Occipital lobe (tissue), 2 donors: ENCODE measurements around the gene KCNK4. TPM values are rescaled to one million over a fixed set of nuclear protein-coding genes. Genes with fewer than 3 reads are reported as not detected.

ENCODE experiments used
- DNase-seq: peaks from one replicate; lab custom pipeline; 2025; lab: John Stamatoyannopoulos, UW
- total RNA-seq: library from RNA; depleted of rRNA; stranded (reverse); fragments of >200 nt; gene quantifications from one replicate; pipeline ENCODE4 v1.2.3, GENCODE V29; 2014

KCNK4 gene
- total RNA-seq, 1 donor from 2014 or later: 3.0 TPM

- DNase-seq: no peak
These were observed 2.0 kb upstream of the KCNK4 start for GRCh38 chr11:64289002-64289564.

GRCh38 chr11:64290352-64291261, 495 bp upstream of the KCNK4 start:
- DNase-seq: no peak

- no peak for DNase-seq
These were observed 804 bp downstream of the KCNK4 start for GRCh38 chr11:64291752-64292459.

- DNase-seq: no peak
These were observed 1.6 kb downstream of the KCNK4 start for GRCh38 chr11:64292460-64293254.

- no peak for DNase-seq
These were observed 3.7 kb downstream of the KCNK4 start for GRCh38 chr11:64294774-64295173.

GRCh38 chr11:64295760-64296159, 4.7 kb downstream of the KCNK4 start:
- no peak for DNase-seq

- DNase-seq: no peak
These were observed 5.1 kb downstream of the KCNK4 start for GRCh38 chr11:64296236-64296635.

GRCh38 chr11:64296830-64297698, 6.0 kb downstream of the KCNK4 start:
- DNase-seq: no peak

- no peak for DNase-seq
These were observed 6.7 kb downstream of the KCNK4 start for GRCh38 chr11:64297699-64298358.

- DNase-seq: peak; percentile 47
These were observed 8.1 kb downstream of the KCNK4 start for GRCh38 chr11:64298966-64299846.

- DNase-seq: no peak
These were observed 8.9 kb downstream of the KCNK4 start, which contains the start of gene CATSPERZ for GRCh38 chr11:64299847-64300648. Gene CATSPERZ (plus strand): TSS chr11:64300358. CDS start chr11:64300411, 53 bp downstream.

GRCh38 chr11:64303109-64304031, 12.3 kb downstream of the KCNK4 start:
- DNase-seq: no peak

- DNase-seq: no peak
These were observed 12.9 kb downstream of the KCNK4 start for GRCh38 chr11:64304032-64304315.

- DNase-seq: peak; percentile 81
These were observed 13.4 kb downstream of the KCNK4 start for GRCh38 chr11:64304316-64305072.

GRCh38 chr11:64305075-64305690, 14.1 kb downstream of the KCNK4 start, which contains the start of gene ESRRA:
Gene ESRRA (plus strand): TSS chr11:64305524. CDS start chr11:64307180, 1,656 bp downstream.
- DNase-seq: peak; percentile 99
